Cerebellar nuclear complex (tissue), 1 donor: Measurements from ENCODE around the gene NPBWR2.

Source experiments
- DNase-seq, 2 experiments: peaks; one replicate each; lab custom pipeline; 2025; lab: John Stamatoyannopoulos, UW

The NPBWR2 gene

DNA sequence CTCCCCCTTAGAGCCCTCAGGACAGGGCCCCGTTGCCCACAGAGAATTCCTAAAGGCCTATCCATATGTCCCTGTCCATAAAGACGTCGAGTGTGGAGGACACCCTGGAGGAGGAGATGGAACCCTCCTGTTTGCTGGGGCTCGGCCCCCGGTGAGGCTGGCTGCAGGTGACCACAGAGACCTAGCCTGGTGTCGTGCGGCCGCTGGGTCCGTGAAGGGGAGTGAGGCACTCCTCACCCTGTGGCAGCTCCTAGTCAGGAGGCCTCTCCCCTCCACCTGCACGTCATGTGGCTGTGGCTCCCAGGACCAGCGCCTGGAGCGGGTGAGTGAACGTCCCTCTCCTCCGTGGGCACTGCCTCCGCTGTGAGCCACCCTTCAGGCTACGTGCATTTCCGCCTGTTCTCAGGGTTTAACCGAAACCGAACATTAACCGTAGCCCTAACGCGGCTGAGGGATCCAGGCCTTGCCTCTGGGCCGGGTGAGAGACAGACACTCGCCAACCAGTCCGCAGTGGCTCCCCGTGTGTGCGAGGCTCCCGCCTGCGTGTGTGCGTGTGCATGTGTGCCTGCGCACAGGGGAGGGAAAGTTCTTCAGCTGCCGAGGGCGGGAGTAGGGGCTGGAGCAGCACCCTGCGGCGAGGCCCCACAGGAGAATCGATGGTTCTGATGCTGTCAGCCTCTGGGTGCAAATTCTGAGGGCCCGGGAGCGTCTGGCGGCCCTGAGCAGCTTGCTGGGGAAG, 50.3 kb downstream of the NPBWR2 start:
- no peak for DNase-seq

DNA sequence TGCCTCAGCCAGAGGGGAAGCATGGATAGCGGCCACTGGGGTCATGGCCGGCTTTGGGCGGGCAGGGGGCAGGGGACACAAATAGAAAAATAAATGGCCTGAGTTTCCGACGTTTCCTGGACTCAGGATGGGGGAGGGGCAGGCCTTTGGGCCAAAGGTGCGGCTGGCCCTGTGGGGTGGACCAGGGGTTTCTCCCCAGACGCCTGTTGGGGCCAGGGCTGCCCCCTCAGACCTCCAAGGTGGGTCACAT, 50.8 kb downstream of the NPBWR2 start:
- DNase-seq = no peak

DNA sequence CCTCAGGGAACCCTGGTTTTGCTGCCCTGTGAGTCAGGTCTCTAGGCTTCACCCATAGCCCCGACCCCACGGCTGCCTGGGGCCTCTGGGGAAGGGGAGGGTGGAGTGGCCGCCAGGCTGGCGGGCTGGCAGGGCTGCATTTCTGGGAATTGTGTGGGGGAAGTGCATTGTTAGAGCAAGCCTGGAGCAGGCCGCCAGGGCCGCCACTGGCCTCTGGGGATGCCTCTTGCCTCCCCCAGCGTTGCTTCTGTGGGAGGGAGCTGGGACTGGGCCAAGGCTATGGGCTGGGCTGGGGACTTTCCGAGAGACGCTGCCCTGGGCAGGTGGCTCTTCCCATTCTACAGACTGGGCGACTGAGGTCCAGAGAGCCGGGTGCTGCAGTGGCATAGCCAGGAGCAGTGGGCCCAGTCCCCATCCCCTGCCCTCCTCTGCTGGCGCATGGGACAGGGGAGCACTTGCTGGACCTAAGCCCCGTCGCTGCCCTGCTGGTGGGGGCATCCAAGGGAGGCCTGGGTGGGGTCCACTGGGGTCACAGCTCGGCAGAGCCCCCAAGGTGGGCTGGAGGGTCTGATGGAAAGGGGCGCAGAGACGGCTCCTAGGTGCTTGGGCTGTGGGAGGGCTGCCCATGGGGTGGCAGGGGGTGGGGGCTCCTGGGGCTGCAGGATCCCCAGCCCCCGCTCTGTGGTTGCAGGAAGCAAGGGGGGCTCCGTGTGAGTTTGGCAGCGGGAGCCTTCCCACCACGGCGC, 51.3 kb downstream of the NPBWR2 start:
- no peak for DNase-seq

GRCh38 chr20:64055396-64055892, 51.9 kb downstream of the NPBWR2 start:
- DNase-seq = no peak

DNA sequence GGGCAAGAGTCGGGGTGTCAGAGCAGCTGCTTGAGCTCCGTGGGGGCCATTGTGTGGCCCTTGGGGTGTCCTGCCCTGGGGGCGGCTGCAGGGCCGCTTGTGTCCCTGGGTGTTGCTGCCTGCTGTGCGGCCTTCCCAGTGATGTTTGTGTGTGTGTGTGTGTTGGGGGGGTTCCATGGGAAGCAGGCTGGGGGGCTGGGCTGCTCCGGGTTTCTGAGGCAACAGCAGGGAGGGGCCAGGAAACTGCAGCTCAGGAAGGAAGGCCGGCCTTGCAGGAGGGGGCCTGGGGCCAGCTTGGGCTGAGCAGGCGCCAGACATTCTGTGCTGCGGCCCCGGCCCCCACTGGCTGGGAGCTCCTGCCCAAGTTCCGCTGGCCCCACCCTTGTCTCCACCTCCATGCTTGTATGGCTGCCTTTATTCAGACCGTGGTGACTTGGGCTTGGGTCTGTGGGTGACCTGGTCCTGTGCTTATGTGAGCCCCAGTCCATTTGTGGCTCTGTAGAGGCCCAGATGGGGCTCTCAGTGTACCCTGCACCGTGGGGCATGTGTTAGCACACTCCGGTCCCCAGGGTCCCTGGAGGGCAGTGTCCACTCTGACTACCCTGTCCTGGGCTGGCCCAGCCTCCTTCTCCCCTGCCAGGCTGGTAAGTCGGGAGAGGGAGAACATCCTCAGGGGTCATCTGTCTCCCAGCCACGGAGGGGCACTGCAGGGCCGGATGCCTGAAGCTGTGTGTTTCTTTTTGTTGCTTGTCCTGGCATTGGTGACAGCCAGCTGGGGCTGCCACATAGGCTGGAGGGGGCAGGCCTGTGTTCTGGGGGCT, 53.3 kb downstream of the NPBWR2 start:
- DNase-seq = no peak
